T-helper 9 cell (primary cell): ENCODE results near the gene SUPT6H.

Source experiments
- DNase-seq: peaks from one replicate; pipeline ENCODE4 v3.0.0-alpha.2; 2020

Gene SUPT6H

DNA sequence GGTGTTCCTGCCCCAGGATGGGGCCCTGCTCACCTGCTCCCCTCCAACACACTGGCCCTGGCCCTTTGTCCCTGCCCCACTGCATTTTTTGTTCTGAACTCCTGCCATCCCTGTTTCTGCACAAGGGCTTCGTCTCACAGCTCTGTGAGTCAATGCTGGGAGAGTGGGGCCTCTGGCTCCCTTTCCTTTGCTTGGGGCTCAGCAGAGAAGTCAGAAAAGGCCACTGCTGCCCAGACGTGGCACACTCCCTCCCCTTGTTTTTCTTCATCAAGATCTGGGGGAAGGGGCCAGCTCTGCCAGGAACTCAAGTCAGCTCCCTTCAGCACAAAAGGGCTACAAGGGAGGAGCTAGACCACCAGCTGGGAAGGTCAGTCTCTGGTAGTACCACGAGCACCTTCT lies 40.7 kb downstream of the SUPT6H start:
- no peak for DNase-seq

DNA sequence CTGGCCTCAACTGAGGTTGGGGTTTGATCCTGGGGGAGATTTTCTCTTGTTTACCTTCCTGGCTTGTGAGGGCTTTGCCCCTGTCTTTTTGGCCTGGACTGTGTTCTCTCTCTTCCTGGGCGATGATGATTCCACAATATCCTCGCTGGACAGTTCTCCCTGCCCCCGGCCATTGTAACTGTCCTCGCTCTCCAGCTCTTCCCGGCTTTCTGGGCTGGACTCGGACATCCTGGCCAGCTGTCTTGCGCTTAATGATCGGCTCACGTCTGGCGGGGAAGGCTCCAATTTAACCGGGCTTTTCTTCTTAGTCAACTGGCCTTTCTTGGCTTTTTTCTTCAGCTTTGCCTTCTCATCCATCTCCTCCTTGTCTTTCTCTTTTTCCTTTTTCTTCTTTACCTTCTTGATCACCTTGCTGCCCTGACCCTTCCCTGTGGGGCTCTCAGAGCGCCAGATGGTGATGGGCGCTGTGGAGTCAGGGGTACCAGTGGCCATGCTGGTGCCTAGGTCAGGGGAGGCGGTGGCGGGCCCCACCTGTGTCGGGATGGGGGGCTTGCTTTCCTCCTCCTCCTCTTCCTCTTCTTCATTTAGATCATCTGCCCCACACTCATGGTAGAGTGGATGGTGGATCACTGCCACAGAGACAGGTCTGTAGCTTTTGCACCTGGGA lies 41.7 kb downstream of the SUPT6H start:
- no peak for DNase-seq

DNA sequence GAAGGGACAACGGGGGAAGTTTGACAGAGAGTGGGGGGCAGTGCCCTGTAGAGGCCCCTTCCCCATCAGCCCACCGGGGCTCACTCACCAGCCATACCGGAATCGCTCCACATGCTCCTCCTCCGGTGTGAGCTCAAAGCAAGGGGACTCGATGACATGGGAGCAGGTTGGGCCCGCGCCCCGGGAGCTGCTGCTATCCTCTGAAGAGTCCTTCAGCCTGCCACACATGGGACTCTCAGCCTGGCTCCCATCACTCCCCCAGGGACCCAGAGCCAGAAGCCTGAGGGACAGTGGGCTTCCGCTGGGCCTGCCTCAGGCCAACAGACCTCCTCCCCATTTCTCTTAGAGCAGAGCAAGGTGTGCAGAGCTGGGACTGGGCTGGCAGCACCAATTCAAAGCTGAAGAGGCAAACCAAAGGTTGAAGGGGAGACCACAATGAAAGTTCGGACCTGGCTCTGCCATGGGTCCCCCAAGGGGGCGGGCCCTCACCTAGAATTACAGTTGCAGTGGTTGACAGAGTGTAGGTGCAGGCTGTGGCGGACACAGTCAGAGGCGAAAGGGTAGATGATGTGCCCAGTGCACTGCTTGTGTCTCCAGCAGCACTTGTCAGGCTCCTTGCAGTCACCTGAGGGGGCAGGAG lies 42.3 kb downstream of the SUPT6H start:
- no peak for DNase-seq

DNA sequence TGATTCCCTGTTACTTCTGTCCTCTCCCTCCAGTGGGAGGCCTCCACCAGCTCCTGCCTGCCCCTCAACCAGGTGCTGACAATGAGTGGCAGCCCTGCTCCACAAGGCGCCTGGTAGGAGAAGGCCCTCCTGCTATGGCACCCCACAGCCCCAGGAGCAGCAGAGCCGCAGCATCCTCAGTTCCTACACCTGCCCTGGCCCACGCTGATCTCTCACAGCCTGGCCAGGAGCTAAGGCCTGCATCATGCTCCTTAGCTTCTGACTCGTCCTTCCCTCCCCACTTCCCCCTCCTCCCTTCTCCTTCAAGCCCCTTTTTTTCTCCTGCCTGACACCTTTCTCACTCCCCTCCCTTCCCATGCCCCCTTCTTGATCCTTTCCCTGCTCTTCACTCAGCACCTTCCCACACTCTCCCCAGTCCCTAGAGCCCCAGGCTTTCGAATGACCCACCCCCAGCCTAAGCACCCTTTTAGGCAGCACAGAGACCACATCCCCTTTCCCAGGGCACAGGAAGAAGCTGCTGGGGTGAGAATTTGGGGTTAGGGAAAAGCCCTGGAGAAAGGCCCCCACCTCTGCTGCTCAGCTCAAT lies 43.2 kb downstream of the SUPT6H start:
- DNase-seq = no peak

DNA sequence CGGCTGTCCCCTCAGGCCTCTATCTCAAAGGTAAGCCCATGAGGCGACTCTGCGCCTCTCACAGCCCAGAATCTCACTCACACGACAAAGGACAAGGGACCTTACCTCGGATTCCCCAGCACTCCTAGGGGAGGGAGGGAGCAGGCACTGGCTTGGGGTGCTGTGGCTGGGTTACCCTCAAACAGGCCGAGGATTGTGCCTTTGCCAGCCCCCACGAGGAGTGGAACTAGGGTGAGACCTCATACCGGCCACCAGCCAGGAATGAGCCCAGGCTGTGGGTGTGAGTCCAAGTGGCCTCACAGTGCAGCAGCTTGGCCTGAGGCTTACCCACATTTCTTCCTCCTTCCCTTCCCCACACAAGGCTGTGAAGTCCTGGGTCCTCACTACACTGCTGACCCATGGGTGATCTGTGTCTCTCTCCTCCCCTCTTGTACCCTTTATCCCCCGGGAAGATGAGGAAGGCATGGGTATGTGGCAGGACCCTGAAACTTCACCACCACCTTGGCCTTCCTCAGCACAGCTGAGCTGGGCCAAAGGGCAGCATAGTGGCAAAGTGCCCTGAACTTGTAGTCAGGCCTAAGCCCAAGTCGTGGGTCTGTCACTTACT lies 43.8 kb downstream of the SUPT6H start:
- no peak for DNase-seq

DNA sequence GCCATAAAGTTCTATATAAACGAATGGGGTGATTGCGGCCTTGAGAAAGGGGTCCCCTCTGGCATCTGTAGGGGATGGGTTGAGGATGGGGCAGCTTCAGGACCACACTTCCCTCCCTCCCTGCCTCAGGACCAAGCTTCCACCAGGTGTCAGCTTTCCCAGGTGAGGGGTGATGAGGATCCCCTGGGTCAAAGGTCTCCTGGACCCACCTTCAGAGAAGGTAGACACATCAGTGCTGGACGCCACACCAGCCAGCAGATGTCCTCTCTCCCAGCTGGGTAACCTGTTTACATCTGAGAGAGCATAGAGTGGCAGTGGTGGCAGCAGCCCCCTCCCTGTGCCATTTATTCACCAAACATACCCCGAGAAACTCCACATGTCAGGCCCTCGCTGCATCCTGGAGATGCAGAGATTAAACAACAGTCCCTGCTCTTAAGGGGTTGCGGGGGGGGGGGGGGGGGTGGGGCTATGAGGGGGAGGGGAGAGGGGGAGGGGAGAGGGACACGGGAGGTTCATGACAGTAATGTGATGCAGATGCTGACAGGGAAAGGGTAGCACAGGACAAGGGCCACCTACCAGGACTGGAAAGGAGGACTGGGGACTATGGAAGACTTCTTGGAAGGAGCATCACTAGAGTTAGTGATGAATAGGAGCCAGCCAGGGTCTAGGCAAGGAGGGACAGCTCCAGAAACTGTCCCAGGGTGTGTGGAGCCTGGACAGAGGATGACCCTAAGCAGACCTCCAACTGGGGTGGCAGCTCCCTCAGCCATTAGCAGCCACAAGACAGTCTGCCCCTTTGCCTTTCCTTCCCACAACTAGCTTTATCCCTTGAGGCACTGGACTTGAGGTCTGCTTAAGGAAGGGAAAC lies 44.7 kb downstream of the SUPT6H start:
- DNase-seq = no peak

DNA sequence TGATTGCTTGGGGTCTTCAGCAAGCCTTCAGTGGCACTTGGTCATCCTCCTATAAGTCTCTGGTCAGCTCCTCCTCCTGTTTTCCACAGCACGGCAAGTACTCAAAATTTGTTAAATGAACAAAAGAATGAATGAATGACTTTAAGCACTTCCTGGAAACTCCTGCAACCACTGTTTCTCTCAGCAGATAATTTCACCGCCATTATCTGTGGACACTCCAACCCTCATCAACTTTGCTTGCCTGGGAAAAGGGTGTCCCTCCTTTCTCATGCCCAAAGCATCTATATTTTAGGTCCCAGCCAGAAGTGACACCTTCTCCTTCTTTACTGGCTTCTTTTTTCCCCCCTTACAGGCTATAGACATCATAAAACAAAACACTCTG lies 45.3 kb downstream of the SUPT6H start:
- no peak for DNase-seq

DNA sequence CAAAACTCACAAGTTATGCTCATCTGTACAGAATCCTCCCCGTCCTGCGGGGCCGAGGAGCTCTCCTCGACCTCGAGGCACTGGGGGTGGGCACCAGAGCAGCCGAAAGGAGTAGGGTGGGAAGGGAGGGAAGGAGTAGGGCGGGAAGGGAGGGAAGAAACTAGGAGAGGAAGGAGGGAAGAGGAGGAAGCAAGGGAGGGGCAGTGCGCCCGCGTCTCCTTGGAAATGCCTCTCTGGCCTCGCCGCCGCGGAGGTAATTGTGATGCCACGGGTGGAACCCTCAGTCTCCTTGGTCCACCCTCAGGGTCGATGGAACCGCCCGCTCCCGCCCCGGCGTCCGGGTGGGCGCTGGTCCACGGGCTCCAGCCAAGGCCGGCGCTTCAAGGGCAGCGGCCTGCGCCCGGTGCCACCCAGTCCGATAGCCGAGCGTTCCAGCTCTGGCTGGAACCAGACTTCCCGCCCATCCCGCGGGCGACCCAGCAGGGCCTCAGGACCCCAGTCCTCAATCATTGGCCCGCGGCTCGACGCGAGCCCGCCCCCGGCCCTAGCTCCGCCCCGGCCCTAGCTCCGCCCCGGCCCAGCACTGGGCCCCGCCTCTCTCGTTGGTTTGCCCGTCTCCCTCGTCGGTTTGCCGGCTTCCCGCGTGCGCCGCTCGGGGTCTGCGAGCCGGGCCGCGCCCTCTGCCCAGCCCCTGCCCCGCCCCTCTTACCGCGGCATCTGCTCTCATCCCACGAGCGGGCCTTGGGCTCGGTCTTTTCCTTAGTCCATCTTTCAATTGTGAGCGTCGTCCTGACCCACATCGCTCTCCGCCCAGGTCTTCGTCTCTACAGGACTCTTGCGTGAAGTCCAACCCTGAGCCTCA lies 49.1 kb downstream of the SUPT6H start:
- peak; percentile 86 for DNase-seq

DNA sequence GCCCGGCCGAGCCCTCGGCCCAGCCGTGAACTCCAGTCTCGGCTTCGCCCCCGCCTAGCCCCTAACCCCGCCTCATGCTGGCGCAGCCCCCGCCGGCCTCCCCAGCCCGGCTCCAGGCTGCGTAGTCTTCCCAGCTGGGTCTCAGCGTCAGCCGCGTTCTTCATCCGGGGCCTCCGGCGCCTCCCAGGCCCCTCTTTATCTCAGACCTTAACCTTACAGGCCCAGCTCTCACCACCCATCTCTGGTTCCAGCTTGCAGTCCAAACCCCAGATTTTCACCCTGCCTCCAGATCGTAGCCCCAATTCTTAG lies 49.7 kb downstream of the SUPT6H start, which contains the start of gene PROCA1:
PROCA1 (minus strand) TSS at position 166 of the 309 bp plus-strand sequence. CDS start 228 bp downstream, outside the sequence.
- peak; percentile 37 for DNase-seq

DNA sequence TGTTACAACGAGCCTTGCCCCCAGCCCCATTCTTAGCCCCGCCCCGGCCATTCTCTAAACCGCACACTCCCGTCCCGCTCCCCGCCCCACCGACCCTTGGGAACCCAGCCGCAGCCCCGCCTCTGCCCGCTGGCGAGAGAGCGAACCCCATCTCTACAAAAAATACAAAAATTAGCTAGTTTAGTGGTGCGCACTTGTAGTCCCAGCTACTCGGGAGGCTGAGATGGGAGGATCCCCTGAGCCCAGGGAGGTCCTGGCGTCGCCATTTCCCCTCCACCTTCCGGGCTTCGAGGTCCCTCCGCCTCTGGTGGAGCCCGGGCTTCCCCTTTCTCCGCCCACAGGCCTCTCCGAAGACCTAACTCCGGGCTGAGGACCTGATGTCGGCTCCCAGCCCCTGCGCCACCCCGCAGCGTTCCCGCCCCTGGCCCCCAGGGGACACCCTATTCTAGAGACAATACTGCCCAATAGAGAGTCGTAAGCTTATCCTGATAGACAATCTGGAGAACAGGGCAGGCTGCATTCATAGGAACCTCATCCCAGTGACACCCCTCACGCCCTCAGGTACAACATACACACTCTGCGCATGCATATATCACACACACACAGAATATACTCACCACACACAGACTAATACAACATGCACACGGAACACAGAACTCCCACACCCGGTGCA lies 50.2 kb downstream of the SUPT6H start:
- DNase-seq = peak; percentile 50

DNA sequence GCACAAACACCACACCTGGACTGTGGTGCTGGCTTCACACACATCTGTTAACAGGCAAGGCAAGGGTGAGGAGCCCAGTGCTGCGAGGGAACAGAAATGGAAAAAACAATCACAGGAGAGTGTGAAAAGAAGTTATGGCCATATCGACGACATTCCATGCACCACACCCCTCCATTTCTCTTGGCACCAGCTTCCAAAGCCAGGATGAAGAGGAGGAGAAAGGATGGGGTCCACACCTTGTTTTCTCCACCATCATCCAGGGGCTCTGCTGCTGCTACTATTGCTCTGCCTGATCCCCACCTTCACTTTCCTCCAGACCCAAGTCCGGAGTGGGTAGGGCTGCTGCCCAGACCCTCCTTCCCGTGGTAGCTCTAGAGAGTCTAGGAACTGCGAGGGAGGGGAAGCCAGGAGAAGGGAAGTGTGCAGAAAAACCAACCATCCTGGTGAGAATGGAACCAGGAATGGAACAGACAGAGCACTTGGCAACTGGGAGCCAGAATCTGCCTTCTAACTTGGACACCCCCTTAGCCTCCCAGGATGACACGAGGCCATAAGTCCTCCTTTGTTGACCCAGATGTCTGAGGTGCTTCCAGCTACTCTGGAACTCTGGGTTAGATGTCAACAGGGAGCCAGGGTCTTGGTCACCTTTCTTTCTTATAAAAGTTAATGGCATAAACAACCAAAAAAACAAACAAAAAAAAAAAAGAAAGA lies 50.9 kb downstream of the SUPT6H start:
- no peak for DNase-seq

DNA sequence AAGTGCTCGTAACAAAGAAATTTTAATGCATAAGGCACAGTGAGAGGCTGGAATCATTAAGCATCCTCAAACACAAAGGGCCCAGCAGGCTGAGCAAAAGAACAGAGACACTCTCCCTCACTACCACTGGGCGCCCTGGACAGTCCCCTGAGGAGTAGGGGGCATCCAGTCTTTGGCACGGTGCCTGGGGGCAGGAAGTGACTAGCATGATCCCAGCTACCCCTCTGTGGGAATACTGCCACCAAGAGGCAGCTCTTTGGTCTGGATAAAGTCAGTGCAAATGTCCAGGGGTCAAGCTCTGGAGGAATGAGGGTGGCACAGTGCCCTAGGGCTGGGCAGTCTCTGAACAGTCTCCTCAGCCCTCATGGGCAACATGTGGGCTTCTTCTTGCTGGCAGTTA lies 52.3 kb downstream of the SUPT6H start:
- DNase-seq = no peak

DNA sequence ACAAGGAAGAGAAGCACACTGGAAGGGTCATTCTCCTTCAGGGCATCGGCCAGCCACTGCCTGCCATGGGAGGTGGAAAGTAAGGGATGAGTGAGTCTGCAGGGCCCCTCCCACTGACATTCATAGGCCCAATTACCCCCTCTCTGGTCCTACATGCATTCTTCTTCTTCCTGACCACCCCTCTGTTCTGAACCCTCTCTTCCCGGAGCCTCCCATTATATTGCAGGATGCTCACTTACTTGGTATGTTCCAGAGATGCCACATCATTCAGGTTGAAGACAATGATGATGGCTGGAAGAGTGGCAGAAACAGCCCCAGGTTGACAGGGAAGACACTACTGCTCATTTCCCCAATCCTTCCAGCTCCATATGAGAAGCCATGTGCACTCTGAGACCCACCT lies 53.2 kb downstream of the SUPT6H start:
- no peak for DNase-seq

DNA sequence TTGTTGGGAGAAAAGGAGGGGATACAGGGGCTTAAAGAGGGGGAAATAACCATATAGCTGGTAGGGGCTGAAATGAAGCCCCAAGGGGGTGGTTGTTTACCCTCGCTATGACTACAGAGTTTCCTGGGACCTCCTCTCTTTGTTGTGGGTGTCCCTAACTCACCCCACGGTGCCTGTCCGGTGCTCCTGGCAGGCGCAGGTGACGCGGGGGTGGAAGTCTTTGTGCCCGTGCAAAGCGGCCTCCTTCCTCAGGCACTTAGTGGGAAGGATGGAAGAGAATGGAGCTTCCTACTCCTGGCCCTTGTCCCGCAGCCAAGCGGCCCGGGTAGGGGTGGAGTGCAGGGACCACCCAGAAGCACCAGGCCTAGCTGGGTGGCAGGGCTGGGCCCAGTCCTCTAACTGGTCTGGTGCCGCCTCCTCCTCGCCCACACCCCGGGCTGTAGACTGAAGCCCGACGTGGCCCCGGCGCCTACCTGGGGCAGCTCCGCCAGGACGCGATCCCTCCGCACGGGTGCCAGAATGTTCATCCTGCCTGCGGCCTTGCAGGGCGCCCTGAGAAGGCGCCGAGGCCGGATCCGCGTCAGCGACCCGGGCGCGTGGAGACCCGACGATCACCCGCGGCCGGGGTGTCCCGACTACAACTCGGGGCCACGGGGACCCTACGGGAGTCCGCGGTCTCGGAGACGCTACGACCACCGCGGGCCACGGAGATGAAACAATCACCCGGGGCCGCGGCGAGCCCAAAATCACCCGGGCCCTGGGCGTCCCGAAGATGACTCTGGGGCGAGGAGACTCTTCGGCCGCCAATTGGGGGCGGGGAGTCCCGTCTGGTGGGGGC lies 55.0 kb downstream of the SUPT6H start:
- DNase-seq = no peak

DNA sequence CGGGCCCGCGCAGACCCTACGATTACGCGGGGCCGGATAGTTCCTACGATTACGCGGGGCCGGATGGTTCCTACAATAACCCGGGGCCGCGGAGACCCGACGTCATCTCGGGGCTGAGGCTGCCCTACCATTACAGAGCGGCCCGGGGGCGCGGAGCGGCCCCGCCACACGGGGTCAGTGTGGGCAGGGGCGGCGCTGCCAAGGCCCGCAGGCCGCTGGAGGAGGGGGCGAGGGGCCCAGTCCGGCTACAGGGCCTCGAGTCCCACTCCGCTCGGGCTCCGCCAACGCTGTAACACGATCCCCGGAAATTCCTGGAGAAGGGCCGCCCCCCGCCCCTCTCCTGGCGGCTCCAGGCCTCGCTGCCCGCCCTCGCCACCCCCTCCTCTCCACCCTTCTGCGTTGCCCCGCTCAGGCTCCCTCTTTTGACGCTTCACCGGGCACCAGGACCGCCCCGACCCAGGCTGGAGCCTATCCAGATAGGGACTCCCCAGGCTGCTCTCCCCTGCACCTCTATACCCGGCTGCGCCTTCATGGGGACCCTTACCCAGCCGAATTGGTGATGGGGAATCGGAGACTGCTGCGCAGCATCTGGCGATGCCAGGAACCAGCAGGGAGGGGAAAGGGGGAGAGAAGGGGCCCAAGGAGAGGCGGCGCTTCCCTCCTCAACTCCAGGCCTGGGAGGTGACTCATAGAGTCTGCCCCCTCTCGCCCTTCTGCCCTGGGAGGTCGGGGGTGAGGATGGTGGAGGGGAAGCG lies 55.8 kb downstream of the SUPT6H start, which contains the start of gene RAB34:
RAB34 (minus strand) TSS at position 291 of the 755 bp plus-strand sequence. CDS start 602 bp downstream, outside the sequence.
- DNase-seq = no peak

DNA sequence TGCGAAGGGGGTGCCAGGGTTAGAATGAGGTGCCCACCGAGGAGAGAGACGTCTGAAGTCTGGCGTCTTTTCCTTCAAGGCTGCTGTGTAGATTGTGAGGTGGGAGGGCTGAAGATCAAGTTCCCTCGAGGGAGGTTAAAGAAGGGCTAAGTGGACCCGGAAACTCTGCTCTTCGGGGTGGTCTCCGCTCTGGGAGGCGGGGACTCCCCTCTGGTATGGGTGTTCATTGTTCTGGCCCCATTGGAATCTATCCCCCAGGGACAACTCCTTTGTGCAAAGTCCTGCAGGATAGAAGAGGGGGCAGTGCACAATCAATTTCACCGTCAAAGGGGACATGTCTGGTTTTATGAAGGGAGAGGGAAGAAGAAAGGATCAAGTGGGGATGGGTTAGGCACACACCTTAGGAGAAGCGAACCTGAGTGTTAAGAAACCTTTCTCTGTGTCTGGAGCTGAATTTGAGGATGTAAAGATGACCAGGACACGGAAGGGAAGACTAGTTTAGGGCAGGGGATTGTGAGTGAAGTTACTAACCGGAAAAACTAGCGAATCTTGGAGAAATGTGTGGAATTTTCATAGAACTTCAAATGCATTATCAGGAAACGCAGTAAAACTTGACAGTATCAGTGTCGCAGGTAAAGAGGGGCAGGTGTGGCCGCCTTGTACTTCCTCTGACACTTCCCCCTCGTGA lies 56.5 kb downstream of the SUPT6H start:
- DNase-seq = no peak

DNA sequence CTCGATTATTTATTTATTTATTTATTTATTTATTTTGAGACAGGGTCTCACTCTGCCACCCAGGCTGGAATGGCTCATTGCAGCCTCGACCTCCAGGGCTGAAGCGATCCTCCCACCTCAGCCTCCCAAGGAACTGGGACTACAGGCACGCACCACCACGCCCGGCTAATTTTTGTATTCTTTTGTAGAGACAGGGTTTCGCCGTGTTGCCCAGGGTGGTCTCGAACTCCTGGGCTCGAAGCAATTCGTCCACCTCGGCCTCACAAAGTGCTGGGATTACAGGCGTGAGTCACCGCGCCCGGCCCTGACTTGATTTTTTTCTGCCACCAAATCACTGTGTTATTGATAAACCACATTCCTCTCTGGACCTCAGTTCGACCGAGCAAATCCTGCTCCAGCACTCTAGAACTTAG lies 57.0 kb downstream of the SUPT6H start:
- no peak for DNase-seq
